ENCODE results near the gene RALGAPA1.
"Not testable (repeated sequence)": the region's sequence is repeated elsewhere in the genome, so short reads cannot be mapped to it uniquely, and the experiment has no call there.

Gene RALGAPA1

GRCh38 chr14:35619461-35619860 is 189.6 kb downstream of the RALGAPA1 start:
- not testable (repeated sequence) for DNase-seq

- no peak for DNase-seq
Measured at GRCh38 chr14:35617500-35617899, 191.6 kb downstream of the RALGAPA1 start.

- DNase-seq = no peak
Measured at GRCh38 chr14:35607380-35607779, 201.7 kb downstream of the RALGAPA1 start.

GRCh38 chr14:35600253-35600652 is 208.8 kb downstream of the RALGAPA1 start:
- no peak for DNase-seq

- DNase-seq = no peak
Measured at GRCh38 chr14:35594616-35595015, 214.5 kb downstream of the RALGAPA1 start.

- not testable (repeated sequence) for DNase-seq
Measured at GRCh38 chr14:35587373-35587772, 221.7 kb downstream of the RALGAPA1 start.

- no peak for DNase-seq
Measured at GRCh38 chr14:35578639-35579038, 230.5 kb downstream of the RALGAPA1 start.

GRCh38 chr14:35578135-35578534 is 231.0 kb downstream of the RALGAPA1 start:
- DNase-seq = no peak

- DNase-seq = no peak
Measured at GRCh38 chr14:35576856-35577255, 232.2 kb downstream of the RALGAPA1 start.

GRCh38 chr14:35576260-35576659 is 232.8 kb downstream of the RALGAPA1 start:
- DNase-seq = no peak

- DNase-seq = no peak
Measured at GRCh38 chr14:35573911-35574310, 235.2 kb downstream of the RALGAPA1 start.

GRCh38 chr14:35571598-35571997 is 237.5 kb downstream of the RALGAPA1 start:
- DNase-seq = no peak

GRCh38 chr14:35565871-35566464 is 243.1 kb downstream of the RALGAPA1 start:
- no peak for DNase-seq

- DNase-seq = no peak
Measured at GRCh38 chr14:35558680-35559079, 250.4 kb downstream of the RALGAPA1 start.

GRCh38 chr14:35557221-35557747 is 251.8 kb downstream of the RALGAPA1 start:
- no peak for DNase-seq

GRCh38 chr14:35556548-35556947 is 252.5 kb downstream of the RALGAPA1 start:
- DNase-seq = no peak

- DNase-seq = no peak
Measured at GRCh38 chr14:35553808-35554207, 255.3 kb downstream of the RALGAPA1 start.

GRCh38 chr14:35551081-35551480 is 258.0 kb downstream of the RALGAPA1 start:
- DNase-seq = no peak

GRCh38 chr14:35549551-35549950 is 259.5 kb downstream of the RALGAPA1 start:
- no peak for DNase-seq

- DNase-seq = no peak
Measured at GRCh38 chr14:35543006-35543405, 266.1 kb downstream of the RALGAPA1 start.

GRCh38 chr14:35539969-35540368 is 269.1 kb downstream of the RALGAPA1 start:
- no peak for DNase-seq

GRCh38 chr14:35535483-35536112 is 273.5 kb downstream of the RALGAPA1 start:
- DNase-seq = no peak

GRCh38 chr14:35534873-35535482 is 274.1 kb downstream of the RALGAPA1 start:
- DNase-seq = no peak

- no peak for DNase-seq
Measured at GRCh38 chr14:35534208-35534872, 274.8 kb downstream of the RALGAPA1 start.
